ENCODE data around the gene STK10. TPM values are rescaled to one million over a fixed set of nuclear protein-coding genes. Genes with fewer than 3 reads are reported as not detected.
A peak's percentile ranks its signal among the peaks of the same experiment; 100 is the strongest.

The STK10 gene
- total and polyA plus RNA-seq, 8 donors: 6.6 to 86.6 (median 14.8) TPM

GRCh38 chr5:172093965-172094364 is 94.1 kb downstream of the STK10 start:
- H3K27ac ChIP-seq: no peak overlapping the region
- 81 to 89% (median 81%) methylated on average over 3 of the region's 3 CpGs for WGBS, 5 donors
- no peak for TF ChIP-seq EP300 (IDR thresholded peaks at IDR 0.05)
- TF ChIP-seq CTCF (IDR thresholded peaks at IDR 0.05): no peak
- TF ChIP-seq POLR2A (IDR thresholded peaks at IDR 0.05): no peak
- TF ChIP-seq POLR2AphosphoS5 (IDR thresholded peaks at IDR 0.05): peak in 1 of 3 donors; percentile 7

DNA sequence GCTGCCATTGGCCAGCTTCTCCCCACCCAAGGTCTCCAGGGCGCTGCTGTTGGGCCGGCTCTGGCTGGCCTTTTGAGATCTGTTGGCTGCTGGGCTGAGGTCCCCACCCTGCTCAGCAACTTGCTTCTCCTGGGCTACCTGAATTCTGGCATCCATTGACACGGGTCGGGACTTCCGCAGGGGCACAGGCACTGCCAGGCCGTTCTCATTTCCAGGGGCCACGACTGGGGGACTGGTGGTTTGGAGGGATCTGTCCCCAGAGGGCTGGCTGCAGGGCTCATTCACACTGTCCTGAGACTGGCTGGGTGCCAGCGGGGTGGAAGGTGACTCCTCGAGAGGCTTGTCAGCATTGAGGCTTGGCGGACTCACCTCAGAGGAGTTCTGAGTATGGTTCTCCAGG is 94.5 kb downstream of the STK10 start:
- Histone ChIP-seq H3K27me3 (no peaks in the 10 kb centered on the region), H3K4me1 (peaks cover 0 to 18% (median 7%) of the 10 kb centered on the region in 4 donors), H3K27ac (no peak overlapping the region), H3K4me3 (no peak overlapping the region), H3K36me3 (peaks cover 17 to 72% (median 63%) of the 10 kb centered on the region in 4 donors), H3K9me3 (no peaks in the 10 kb centered on the region)
- DNase-seq: no peak
- WGBS, 5 donors: 87 to 100% (median 89%) methylated on average over 5 to 10 of the region's 10 CpGs
- TF ChIP-seq POLR2A (IDR thresholded peaks at IDR 0.05) (no peak), EP300 (IDR thresholded peaks at IDR 0.05) (no peak), POLR2AphosphoS5 (IDR thresholded peaks at IDR 0.05) (no peak), CTCF (IDR thresholded peaks at IDR 0.05) (no peak)
- intact Hi-C loops (cut with DNase I; ENCODE audit: low total_unique reads): no loop called here

More at GRCh38 chr5:172093965-172094364, 94.1 kb downstream of the STK10 start:
- H3K4me1 ChIP-seq: peaks cover 0 to 18% (median 7%) of the 10 kb centered on the region in 4 donors
- no peak overlapping the region for H3K4me3 ChIP-seq
- H3K36me3 ChIP-seq: peaks cover 17 to 70% (median 63%) of the 10 kb centered on the region in 4 donors
- no peak for DNase-seq
- H3K9me3 ChIP-seq: no peaks in the 10 kb centered on the region
- intact Hi-C loops (cut with DNase I; ENCODE audit: low total_unique reads): no loop called here
- no peaks in the 10 kb centered on the region for H3K27me3 ChIP-seq

- no peak for DNase-seq
- no peak overlapping the region for H3K27ac ChIP-seq
- TF ChIP-seq CTCF (IDR thresholded peaks at IDR 0.05) (no peak), POLR2A (IDR thresholded peaks at IDR 0.05) (no peak), EP300 (IDR thresholded peaks at IDR 0.05) (no peak), POLR2AphosphoS5 (IDR thresholded peaks at IDR 0.05) (no peak)
- no peaks in the 10 kb centered on the region for H3K9me3 ChIP-seq
- intact Hi-C loops (cut with DNase I; ENCODE audit: low total_unique reads): no loop called here
- H3K4me3 ChIP-seq: no peak overlapping the region
- H3K36me3 ChIP-seq: peaks cover 17 to 72% (median 63%) of the 10 kb centered on the region in 4 donors
- WGBS, 5 donors: 86 to 96% (median 93%) methylated on average over 16 to 17 of the region's 17 CpGs
- no peaks in the 10 kb centered on the region for H3K27me3 ChIP-seq
- H3K4me1 ChIP-seq: peaks cover 0 to 12% (median 1%) of the 10 kb centered on the region in 4 donors
These were observed 95.9 kb downstream of the STK10 start for GRCh38 chr5:172091956-172092732.

- H3K27me3 ChIP-seq: no peaks in the 10 kb centered on the region
- DNase-seq: no peak
- TF ChIP-seq CTCF (IDR thresholded peaks at IDR 0.05): no peak
- no peak for TF ChIP-seq POLR2AphosphoS5 (IDR thresholded peaks at IDR 0.05)
- no peak for TF ChIP-seq POLR2A (IDR thresholded peaks at IDR 0.05)
- no peak for TF ChIP-seq EP300 (IDR thresholded peaks at IDR 0.05)
These were observed 97.0 kb downstream of the STK10 start for GRCh38 chr5:172090976-172091547.

More at GRCh38 chr5:172090976-172091547, 97.0 kb downstream of the STK10 start:
- Histone ChIP-seq H3K36me3 (peaks cover 17 to 67% (median 57%) of the 10 kb centered on the region in 4 donors), H3K9me3 (no peaks in the 10 kb centered on the region), H3K27ac (no peak overlapping the region), H3K4me1 (peaks cover 0 to 1% (median 0%) of the 10 kb centered on the region in 4 donors), H3K4me3 (no peak overlapping the region)
- 81 to 93% (median 92%) methylated on average over 8 to 10 of the region's 10 CpGs for WGBS, 5 donors
- intact Hi-C loops (cut with DNase I; ENCODE audit: low total_unique reads): no loop called here

All from stomach (tissue), 9 donors.